C4-2B (cell line): ENCODE results near the gene TENM4.

Experiments
- CTCF ChIP-seq: fragments of 450-650 bp; conservative IDR thresholded peaks from 2 replicates; pipeline ENCODE4 v1.5.1; 2017; ENCODE audit warnings: mild to moderate bottlenecking
- ZFX ChIP-seq: fragments of 450-650 bp; IDR thresholded peaks from 2 replicates; pipeline ENCODE4 v1.6.1; 2017

DNA sequence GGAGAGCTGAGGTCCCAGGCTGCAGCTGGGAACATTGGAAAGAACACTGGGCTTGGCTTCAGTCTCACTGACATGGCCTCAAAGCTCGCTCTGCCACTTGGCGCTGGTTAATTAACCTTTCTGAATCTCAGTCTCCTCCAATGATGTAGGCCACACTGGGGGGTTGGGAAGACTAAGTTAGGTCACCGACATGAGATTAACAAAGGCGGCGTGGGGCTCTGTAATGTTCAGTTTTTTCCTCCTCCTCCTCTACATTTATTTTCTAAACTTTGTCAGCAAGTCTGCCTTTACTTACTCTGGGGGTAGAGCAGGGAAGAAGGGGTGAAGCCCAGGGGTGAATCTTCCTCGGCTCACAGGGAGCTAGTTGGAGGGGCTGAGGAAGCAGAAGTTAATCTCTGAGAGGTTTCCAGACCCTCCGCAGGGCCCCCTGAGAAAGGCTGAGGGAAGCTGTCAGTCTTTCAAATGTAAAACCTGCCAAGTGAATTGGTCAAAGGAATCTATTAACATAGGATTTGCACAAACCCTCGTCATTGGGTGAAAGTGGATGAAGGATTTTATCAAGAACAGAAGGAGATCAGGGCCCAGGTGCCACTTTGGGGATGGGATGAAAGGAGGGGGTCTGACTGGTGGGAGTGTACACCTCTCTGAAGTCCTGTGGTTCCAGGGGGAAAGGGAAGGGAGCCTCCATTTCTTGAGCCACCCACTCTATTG is 32.1 kb upstream of the TENM4 start:
- no peak for TF ChIP-seq CTCF
- TF ChIP-seq ZFX, result no peak
